Hindlimb muscle (tissue), 1 donor: Measurements from ENCODE around the gene MEOX2. TPM values are rescaled to one million over a fixed set of nuclear protein-coding genes. Genes with fewer than 3 reads are reported as not detected.

ENCODE experiments used
- DNase-seq: peaks from one replicate; pipeline ENCODE4 v3.0.0-alpha.2; 2013
- polyA plus RNA-seq: library from polyadenylated mRNA; unstranded; fragments of 120-200 nt; gene quantifications from one replicate; pipeline ENCODE4 v1.2.1, GENCODE V29; 2013; ENCODE audit not compliant: insufficient read length

The MEOX2 gene
- polyA plus RNA-seq, 1 donor: 40.2 TPM

GRCh38 chr7:15680446-15680845, 6.0 kb downstream of the MEOX2 start:
- DNase-seq: no peak

DNA sequence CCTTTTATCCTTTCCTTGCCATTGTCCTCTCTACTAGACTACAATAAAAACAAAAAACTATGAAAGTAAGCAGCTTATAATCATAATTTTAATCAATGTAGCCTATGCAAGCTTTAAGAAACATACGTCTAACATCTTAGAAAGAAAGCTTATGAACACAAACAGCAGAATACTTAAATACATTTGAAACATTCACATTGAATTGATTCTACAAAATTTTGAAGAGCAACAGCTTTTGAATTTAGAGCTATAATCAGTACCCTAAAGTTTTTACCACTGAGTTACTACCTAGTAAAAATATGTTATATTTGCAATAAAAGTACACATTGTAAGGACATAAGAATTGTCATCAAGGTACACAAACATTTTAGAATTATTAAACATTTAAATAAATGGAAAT, 7.2 kb downstream of the MEOX2 start:
- DNase-seq: no peak

GRCh38 chr7:15678653-15679052, 7.8 kb downstream of the MEOX2 start:
- no peak for DNase-seq

GRCh38 chr7:15675379-15675778, 11.1 kb downstream of the MEOX2 start:
- no peak for DNase-seq

GRCh38 chr7:15674586-15674985, 11.9 kb downstream of the MEOX2 start:
- no peak for DNase-seq

GRCh38 chr7:15669443-15670090, 16.9 kb downstream of the MEOX2 start:
- DNase-seq: peak; percentile 79

DNA sequence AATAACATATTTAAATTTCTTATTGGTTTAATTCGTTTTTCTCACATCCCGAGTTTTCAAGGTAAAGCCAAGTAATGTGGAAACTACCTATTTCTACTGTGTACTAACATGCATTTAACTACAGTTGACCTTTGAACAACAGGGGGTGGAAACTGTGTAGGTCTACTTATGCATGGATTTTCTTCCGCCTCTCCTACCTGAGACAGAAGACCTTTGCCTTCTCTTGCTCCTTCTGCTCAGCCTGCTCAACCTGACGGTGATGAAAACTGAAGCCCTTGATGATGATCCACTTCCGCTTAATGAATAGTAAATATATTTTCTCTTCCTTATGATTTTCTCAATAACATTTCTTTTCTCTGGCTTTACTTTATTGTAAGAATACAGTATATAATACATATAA, 18.5 kb downstream of the MEOX2 start:
- DNase-seq: no peak

GRCh38 chr7:15662451-15662850, 24.0 kb downstream of the MEOX2 start:
- DNase-seq: peak; percentile 77

- DNase-seq: no peak
Measured at GRCh38 chr7:15658247-15658646, 28.2 kb downstream of the MEOX2 start.

- no peak for DNase-seq
Measured at GRCh38 chr7:15652776-15653290, 33.6 kb downstream of the MEOX2 start.

GRCh38 chr7:15651693-15652092, 34.8 kb downstream of the MEOX2 start:
- DNase-seq: no peak

DNA sequence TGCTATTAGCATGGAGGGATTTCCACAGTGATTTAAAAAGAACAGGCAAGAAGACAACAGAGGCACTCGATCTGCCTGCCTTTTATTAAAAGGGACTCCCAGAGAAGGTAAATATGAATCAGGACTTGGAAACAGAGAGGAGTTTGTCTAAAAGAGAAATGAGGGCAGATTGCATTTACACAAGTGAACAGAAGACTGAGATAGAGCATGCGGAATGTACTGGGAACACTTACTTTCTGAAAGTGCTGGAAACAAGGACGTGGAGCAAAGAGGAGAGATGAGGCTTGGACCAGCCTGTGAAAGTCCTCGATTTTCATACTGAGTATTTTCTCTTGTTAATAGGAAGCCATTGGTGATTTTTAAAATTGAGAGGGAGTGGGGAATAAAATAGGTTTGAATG, 35.7 kb downstream of the MEOX2 start:
- no peak for DNase-seq

DNA sequence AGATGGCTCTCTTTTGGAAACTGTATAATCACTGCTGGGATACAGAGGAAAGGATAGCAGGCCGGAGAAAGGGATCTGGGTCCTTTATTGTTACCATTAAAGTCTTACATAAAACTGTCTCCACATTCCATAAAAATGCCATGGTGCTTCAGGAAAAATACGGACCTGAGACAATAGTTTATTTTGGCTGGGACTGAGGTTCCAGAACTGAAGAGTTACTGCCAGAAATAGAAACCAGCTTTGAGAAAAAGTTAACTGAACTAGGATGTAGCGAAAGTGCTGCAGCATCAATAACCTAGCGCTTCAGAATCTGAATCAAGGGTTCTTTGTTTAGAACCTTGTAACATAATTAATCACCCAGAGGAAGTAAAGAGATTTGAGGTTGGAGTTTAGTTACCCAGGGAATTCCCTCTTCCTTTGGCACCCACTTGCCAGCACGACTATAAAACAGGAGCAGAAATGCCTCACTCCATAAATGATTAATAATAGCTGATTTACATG, 38.0 kb downstream of the MEOX2 start:
- no peak for DNase-seq

DNA sequence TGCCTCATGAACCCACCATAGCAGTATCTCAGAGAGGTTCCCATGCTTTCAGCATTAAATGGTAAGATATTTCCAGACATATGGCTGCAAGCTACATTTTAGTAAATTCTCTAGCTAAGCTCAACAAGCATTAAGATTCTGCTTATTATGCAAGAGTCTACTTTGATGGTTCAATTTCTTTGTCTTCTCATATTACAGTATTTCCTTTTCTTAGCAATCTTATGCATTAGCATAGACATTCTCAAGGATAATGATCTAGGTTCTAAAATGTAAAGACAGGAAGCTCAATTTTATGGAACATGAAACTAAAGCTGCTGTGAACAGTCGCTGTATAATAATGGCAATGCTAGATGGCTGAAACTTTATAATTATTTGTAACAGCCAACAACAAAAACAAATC, 39.2 kb downstream of the MEOX2 start:
- no peak for DNase-seq

- no peak for DNase-seq
Measured at GRCh38 chr7:15643000-15643705, 43.3 kb downstream of the MEOX2 start.

- DNase-seq: no peak
Measured at GRCh38 chr7:15628876-15629275, 57.6 kb downstream of the MEOX2 start.

GRCh38 chr7:15626041-15626440, 60.4 kb downstream of the MEOX2 start:
- DNase-seq: no peak

GRCh38 chr7:15625466-15625865, 61.0 kb downstream of the MEOX2 start:
- no peak for DNase-seq

GRCh38 chr7:15621468-15621867, 65.0 kb downstream of the MEOX2 start:
- DNase-seq: no peak

GRCh38 chr7:15620491-15621185, 65.8 kb downstream of the MEOX2 start:
- DNase-seq: no peak

GRCh38 chr7:15618275-15618674, 68.2 kb downstream of the MEOX2 start:
- no peak for DNase-seq

DNA sequence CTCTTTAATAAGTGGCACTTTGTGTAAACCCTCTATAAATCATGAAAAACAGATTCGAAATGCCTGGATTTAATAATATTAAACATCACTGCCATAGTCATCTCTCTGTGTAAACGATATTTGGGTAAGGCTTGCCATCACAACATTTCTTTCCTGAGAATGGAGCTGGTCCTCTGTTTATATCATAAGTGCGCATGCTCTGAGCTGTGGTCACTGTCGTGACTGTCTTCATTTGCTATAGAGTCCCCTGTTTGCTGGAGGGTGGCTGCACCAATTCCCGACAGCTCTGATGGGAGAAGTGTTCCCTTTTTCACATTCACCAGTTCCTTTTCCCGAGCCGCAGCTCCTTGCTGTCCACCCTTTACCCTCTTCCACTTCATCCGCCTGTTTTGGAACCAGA, 74.3 kb downstream of the MEOX2 start:
- DNase-seq: no peak

GRCh38 chr7:15610503-15610902, 76.0 kb downstream of the MEOX2 start:
- DNase-seq: no peak
